ACC112 (cell line): ENCODE data around the gene NLGN1.
A peak's percentile ranks its signal among the peaks of the same experiment; 100 is the strongest.

Source experiments
- H2AFZ ChIP-seq: fragments of 200-600 bp; sonication (generic); one replicate; pipeline ENCODE4 v1.6.0; 2017; ENCODE audit warnings: antibody characterized with exemption, low read length; ENCODE audit not compliant: unreplicated experiment
- H3K27ac ChIP-seq: fragments of 200-600 bp; sonication (generic); 2 replicates; pipeline ENCODE4 v1.5.1; 2014; ENCODE audit warnings: low read depth, mild to moderate bottlenecking, antibody characterized with exemption, low read length, moderate library complexity
- H3K27me3 ChIP-seq: fragments of 200-600 bp; sonication (generic); 2 replicates; pipeline ENCODE4 v1.6.1; 2014; ENCODE audit warnings: mild to moderate bottlenecking, antibody characterized with exemption, low read length, moderate library complexity, mixed read lengths; ENCODE audit not compliant: insufficient read depth
- H3K36me3 ChIP-seq: fragments of 200-600 bp; sonication (generic); 2 replicates; pipeline ENCODE4 v1.6.1; 2016; ENCODE audit warnings: mild to moderate bottlenecking, antibody characterized with exemption, low read length, moderate library complexity, mixed read lengths; ENCODE audit not compliant: insufficient read depth
- H3K4me1 ChIP-seq: fragments of 200-600 bp; sonication (generic); one replicate; pipeline ENCODE4 v1.6.1; 2016; ENCODE audit warnings: low read length, mixed read lengths; ENCODE audit not compliant: insufficient read depth, unreplicated experiment, control insufficient read depth
- H3K4me3 ChIP-seq: fragments of 200-600 bp; sonication (generic); 2 replicates; pipeline ENCODE4 v1.5.1; 2014; ENCODE audit warnings: mild to moderate bottlenecking, low read depth, low read length
- H3K79me2 ChIP-seq: fragments of 200-600 bp; sonication (generic); one replicate; pipeline ENCODE4 v1.6.0; 2016; ENCODE audit warnings: low read length; ENCODE audit not compliant: control insufficient read depth, unreplicated experiment, insufficient read depth

NLGN1 gene

DNA sequence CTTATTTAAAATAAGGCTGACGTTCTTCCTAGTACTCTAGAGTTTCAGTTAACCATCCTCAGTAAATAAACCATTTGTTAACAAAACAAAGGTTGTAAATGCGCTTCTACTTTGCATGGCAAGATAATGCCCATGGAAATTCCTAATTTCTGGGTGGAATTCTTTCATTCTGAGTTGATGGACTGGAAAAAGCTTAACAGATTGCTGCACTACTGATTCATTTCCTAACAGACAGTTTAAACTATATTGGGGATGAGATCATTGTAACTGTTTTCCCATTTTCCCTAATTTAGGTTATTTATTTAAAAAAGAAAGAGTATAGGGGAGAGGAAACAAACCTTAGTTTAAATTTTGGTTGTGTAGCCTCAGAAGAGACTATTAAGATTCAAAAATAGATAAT lies 342.2 kb downstream of the NLGN1 start:
- no peaks in the 10 kb centered on the region for H3K36me3 ChIP-seq

DNA sequence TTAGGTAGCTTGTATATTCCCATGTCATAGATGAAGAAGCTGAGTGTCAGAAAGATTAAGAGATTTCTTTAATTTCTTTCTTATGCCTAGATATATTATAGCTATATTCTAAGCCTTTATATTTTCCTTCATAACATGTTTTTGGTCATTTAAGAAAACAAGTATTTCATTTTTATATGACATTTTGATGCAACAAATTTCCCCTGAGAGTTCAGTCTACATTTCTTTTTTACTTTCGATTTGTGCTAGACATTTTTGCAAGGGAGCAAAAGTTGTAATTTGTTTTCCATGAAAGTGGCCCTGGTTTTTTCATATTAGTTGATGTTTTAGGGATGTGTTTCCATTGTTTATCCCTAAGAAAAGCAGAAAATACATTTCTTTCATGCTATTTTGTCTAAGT lies 344.9 kb downstream of the NLGN1 start:
- Histone ChIP-seq H2AFZ (peak overlapping the region; percentile 95), H3K27ac (peak overlapping the region; percentile 57), H3K79me2 (no peaks in the 10 kb centered on the region), H3K27me3 (no peaks in the 10 kb centered on the region), H3K4me3 (peak overlapping the region; percentile 72), H3K36me3 (no peaks in the 10 kb centered on the region), H3K4me1 (peaks cover 51% of the 10 kb centered on the region)

More for the DNA sequence above, 342.2 kb downstream of the NLGN1 start:
- no peak overlapping the region for H3K4me3 ChIP-seq
- H3K79me2 ChIP-seq = no peaks in the 10 kb centered on the region
- H3K27me3 ChIP-seq = no peaks in the 10 kb centered on the region
- H3K4me1 ChIP-seq = peaks cover 41% of the 10 kb centered on the region
- H3K27ac ChIP-seq = peak overlapping the region; percentile 21; the same call in 1 of the 2 replicates
- peak overlapping the region; percentile 31 for H2AFZ ChIP-seq

DNA sequence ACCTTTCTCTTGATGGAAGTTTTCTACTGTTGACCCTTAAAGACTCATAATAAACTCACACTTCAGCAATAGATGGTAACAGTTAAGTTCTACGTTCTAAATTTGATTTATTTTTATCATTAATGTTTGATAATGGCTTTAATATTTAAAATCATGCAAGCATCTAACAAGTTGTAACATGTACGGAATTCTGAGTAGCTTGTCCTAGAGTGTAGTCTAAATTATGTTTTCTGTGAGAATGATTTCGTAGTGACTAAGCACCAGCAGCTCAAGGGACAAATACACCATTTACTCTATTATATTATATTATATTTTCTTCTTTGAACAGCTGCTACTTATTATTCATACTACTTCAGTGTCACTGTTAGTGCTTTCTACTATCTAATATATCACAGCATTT lies 345.6 kb downstream of the NLGN1 start:
- Histone ChIP-seq H3K4me1 (peaks cover 52% of the 10 kb centered on the region), H3K27me3 (no peaks in the 10 kb centered on the region), H3K79me2 (no peaks in the 10 kb centered on the region), H2AFZ (peak overlapping the region; percentile 85), H3K4me3 (peak overlapping the region; percentile 72), H3K27ac (peak overlapping the region; percentile 57), H3K36me3 (no peaks in the 10 kb centered on the region)

DNA sequence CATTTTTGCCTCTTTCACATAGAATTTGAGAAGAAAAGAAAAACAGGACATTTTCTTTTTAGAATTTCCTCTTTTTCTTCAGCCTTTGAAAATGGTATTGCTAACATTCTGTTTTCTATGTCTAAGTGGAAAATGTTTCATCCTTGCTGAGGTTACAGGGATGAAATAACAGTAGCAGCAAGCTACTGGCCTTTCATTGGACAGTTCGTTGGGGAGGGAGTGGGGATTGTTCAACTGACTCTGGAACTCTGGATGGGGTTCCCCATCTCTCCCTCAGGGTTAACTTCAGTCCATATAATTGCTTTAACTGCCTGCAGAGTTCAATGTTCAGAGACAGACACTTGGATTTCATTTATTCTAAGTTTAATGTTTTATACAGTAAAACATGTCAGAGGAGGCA lies 346.0 kb downstream of the NLGN1 start:
- Histone ChIP-seq H3K79me2 (no peaks in the 10 kb centered on the region), H3K36me3 (no peaks in the 10 kb centered on the region), H3K4me3 (peak overlapping the region; percentile 12), H3K27me3 (no peaks in the 10 kb centered on the region), H3K4me1 (peaks cover 56% of the 10 kb centered on the region), H3K27ac (peak overlapping the region; percentile 57), H2AFZ (peak overlapping the region; percentile 68)

DNA sequence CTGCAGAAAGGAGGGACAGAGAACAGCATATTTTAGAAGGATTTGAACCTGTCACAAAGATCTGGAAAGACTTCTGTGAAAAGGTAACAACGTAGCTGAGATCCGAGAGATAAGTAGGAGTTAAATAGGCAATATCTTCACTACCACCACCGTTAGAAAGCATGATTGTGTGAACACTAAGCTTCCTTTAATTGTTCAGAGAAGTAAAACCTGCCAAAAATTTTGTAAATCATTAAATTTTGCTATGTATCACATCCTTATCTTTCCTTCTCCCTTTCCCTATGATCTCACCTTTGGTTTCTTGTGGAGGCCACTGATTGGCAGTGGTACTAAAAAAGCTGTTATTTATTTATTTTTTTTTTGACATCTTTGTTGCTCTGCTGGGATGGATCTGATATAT lies 346.9 kb downstream of the NLGN1 start:
- H3K4me3 ChIP-seq = no peak overlapping the region
- no peaks in the 10 kb centered on the region for H3K36me3 ChIP-seq
- H3K27me3 ChIP-seq = no peaks in the 10 kb centered on the region
- no peaks in the 10 kb centered on the region for H3K79me2 ChIP-seq
- no peak overlapping the region for H3K27ac ChIP-seq
- no peak overlapping the region for H2AFZ ChIP-seq
- H3K4me1 ChIP-seq = peaks cover 51% of the 10 kb centered on the region

DNA sequence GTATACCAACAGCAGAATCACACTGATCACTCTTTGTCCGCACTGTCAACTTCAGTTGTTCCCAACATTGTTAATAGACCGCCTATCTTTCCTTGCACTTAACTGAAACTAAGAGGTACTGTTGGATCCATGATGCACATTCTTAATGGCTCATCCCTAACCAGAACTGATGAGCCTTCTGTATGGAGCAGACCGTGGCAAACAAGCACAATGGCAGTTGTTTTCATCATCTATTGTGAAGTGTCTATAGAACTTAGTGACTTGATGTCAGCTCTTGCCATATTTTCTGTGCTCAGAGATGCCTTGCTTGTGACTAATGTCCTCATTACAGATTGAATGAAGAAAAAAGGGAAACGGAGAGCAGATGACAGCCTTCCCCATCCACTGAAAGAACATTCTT lies 347.4 kb downstream of the NLGN1 start:
- Histone ChIP-seq H2AFZ (no peak overlapping the region), H3K36me3 (no peaks in the 10 kb centered on the region), H3K27ac (no peak overlapping the region)

DNA sequence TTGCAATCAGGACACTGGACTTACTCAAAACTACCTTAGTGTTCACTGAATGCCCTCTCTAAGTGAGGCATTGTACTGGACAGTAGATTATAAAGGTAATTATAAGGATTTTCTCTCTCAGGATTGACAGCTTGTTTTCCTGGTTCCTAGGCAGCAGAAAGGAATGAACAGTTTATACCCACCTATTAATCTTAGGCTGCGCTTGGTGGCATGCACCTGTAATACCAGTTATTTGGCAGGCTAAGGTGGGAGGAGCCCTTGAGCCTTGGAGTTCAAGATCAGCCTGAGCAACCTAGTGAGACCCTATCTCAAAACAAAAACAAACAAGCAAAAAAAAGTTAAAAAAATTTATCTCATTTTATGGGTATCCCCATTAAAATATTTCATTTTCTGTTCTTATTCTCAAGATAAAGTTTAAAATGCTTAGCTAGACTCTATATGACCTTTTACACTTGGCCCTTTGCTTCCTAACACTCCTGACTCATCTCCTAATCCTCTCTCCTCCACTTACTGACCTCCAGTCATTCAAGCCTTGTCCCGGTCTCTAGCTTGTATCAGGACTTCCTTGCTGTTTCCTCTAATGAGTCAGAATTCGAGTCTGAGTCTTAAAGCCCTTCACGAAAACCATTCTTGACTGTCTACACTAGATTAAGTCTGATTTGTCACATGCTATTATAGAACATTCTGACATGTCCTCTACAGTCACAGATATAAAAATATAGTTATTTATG lies 348.6 kb downstream of the NLGN1 start:
- Histone ChIP-seq H3K79me2 (no peaks in the 10 kb centered on the region), H3K36me3 (no peaks in the 10 kb centered on the region), H3K4me1 (peaks cover 57% of the 10 kb centered on the region), H3K27ac (peak overlapping the region; percentile 26), H2AFZ (peak overlapping the region; percentile 0), H3K4me3 (no peak overlapping the region), H3K27me3 (no peaks in the 10 kb centered on the region)

More for the DNA sequence above, 347.4 kb downstream of the NLGN1 start:
- Histone ChIP-seq H3K79me2 (no peaks in the 10 kb centered on the region), H3K27me3 (no peaks in the 10 kb centered on the region), H3K4me1 (peaks cover 50% of the 10 kb centered on the region), H3K4me3 (no peak overlapping the region)

DNA sequence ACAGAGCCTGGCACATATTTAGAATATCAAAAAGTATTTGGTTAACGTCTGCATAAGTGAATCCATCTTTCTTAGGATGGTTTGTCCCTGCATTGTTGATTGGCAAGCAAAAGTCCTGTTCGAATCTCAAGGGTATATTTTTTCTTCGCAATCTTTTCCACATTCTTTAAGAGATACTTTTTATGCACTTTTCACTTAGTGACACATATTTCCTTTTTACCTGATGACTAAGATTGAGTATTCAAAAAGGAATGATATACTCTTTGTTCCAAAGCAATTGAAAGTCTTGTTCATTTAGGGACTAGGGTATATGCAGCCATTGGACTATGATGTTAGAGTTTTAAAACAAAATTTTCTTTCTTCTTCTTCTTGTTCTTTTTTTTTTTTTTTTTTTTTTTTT lies 349.9 kb downstream of the NLGN1 start:
- Histone ChIP-seq H3K79me2 (no peaks in the 10 kb centered on the region), H3K4me3 (no peak overlapping the region), H3K27me3 (no peaks in the 10 kb centered on the region), H3K36me3 (no peaks in the 10 kb centered on the region), H3K27ac (0 out of 2 replicates have a peak overlapping the region, but pooled peaks have one; percentile 17), H3K4me1 (peaks cover 51% of the 10 kb centered on the region), H2AFZ (no peak overlapping the region)

DNA sequence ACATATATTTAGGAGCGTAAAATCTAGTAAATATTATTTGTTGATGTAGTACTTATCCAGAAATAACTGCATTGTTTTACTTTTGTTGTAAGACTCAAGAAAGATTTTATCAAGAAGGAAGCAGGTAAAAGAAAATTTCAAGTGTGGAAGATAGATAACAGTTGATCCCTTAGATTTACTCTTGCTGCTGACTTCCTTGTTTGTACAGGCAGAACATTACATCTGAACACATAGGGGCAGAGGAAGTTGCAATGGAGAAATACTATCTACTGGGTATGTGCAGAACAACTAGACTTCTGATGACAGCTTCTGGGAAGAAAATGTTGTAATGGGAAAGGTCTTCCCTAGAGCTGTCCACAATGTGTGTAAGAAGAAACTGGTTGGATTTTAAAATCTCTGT lies 350.6 kb downstream of the NLGN1 start:
- H3K79me2 ChIP-seq = no peaks in the 10 kb centered on the region
- H3K36me3 ChIP-seq = no peaks in the 10 kb centered on the region
- H3K27me3 ChIP-seq = no peaks in the 10 kb centered on the region
- H3K4me1 ChIP-seq = peaks cover 48% of the 10 kb centered on the region
- H3K4me3 ChIP-seq = peak overlapping the region; percentile 38; the same call in 1 of the 2 replicates
- peak overlapping the region; percentile 17; the same call in 1 of the 2 replicates for H3K27ac ChIP-seq
- H2AFZ ChIP-seq = no peak overlapping the region

DNA sequence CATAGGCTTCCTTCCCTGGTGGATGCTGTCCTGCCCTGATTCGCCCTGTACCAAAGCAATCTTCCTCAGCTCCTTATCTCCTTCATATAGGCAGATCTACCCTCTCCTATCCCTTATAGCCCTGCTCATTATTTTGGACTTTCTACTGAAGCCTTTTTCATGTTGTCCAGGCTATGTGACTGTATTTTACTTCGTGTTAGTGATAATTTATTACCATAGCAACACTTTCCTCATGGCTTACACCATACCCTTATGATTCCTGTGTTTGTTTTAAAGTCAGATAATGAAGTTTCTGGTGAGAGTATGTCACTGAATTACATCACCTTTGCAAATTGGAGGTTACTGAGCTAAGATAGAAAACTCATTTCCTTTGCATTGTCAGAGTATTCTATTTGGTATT lies 352.6 kb downstream of the NLGN1 start:
- Histone ChIP-seq H3K36me3 (no peaks in the 10 kb centered on the region), H3K79me2 (no peaks in the 10 kb centered on the region), H3K4me1 (peaks cover 36% of the 10 kb centered on the region), H2AFZ (no peak overlapping the region), H3K27ac (0 out of 2 replicates have a peak overlapping the region, but pooled peaks have one; percentile 14), H3K27me3 (no peaks in the 10 kb centered on the region), H3K4me3 (no peak overlapping the region)

DNA sequence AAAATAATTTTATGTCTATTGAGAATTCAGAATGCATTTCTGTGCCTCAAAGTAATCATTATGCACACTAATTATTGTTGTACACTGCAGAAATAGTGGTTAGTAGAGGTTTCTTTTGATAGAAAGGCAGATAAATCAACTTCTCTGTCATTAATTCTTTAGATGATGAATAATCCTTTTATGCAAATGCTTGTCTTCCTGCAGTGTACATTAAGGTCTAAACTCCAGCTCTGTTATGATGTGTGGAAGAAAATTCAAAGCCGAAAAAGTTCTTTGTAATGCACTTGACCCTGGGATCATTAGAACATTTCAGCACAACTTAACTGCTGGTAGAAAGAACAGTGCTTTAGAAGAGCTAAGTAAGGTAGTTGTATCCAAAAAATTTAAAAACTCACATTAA lies 353.0 kb downstream of the NLGN1 start:
- no peaks in the 10 kb centered on the region for H3K79me2 ChIP-seq
- H2AFZ ChIP-seq = no peak overlapping the region
- H3K4me1 ChIP-seq = peaks cover 35% of the 10 kb centered on the region
- no peak overlapping the region for H3K4me3 ChIP-seq
- no peak overlapping the region for H3K27ac ChIP-seq
- no peaks in the 10 kb centered on the region for H3K36me3 ChIP-seq
- H3K27me3 ChIP-seq = no peaks in the 10 kb centered on the region
